H9 (cell line): ENCODE measurements around the gene KIF13A. TPM values are rescaled to one million over a fixed set of nuclear protein-coding genes. Genes with fewer than 3 reads are reported as not detected.
A peak's percentile ranks its signal among the peaks of the same experiment; 100 is the strongest.

Experiments used
- DNase-seq: peaks from one replicate; pipeline ENCODE4 v3.0.0-alpha.2; 2017
- H2AFZ ChIP-seq: one replicate; pipeline ENCODE4 v1.6.1; 2013; ENCODE audit warnings: mild to moderate bottlenecking, low read length, control low read depth, moderate library complexity
- H2AK5ac ChIP-seq: 2 replicates; pipeline ENCODE4 v1.6.1; 2013; ENCODE audit warnings: low read length, control low read depth, mixed read lengths; ENCODE audit not compliant: insufficient read length
- H2BK120ac ChIP-seq: one replicate; pipeline ENCODE4 v1.6.1; 2013; ENCODE audit warnings: low read depth, mild to moderate bottlenecking, low read length, control low read depth, inconsistent platforms; ENCODE audit not compliant: poor library complexity, severe bottlenecking
- H2BK12ac ChIP-seq: 2 replicates; pipeline ENCODE4 v1.6.1; 2013; ENCODE audit warnings: low read length, control low read depth, mixed read lengths, low read depth; ENCODE audit not compliant: insufficient read length
- H2BK15ac ChIP-seq: 2 replicates; pipeline ENCODE4 v1.6.1; 2013; ENCODE audit warnings: low read depth, low read length, control low read depth
- H2BK20ac ChIP-seq: one replicate; pipeline ENCODE4 v1.6.1; 2013; ENCODE audit warnings: low read depth, mild to moderate bottlenecking, low read length, control low read depth, inconsistent platforms; ENCODE audit not compliant: poor library complexity, severe bottlenecking
- H2BK5ac ChIP-seq: 2 replicates; pipeline ENCODE4 v1.6.1; 2013; ENCODE audit warnings: low read length, control low read depth, mixed read lengths; ENCODE audit not compliant: insufficient read length
- H3K14ac ChIP-seq: 2 replicates; pipeline ENCODE4 v1.6.1; 2013; ENCODE audit warnings: low read length, control low read depth; ENCODE audit not compliant: insufficient read depth
- H3K18ac ChIP-seq: 2 replicates; pipeline ENCODE4 v1.6.1; 2013; ENCODE audit warnings: low read depth, mild to moderate bottlenecking, mixed read lengths, low read length, control low read depth; ENCODE audit not compliant: insufficient read length
- H3K23ac ChIP-seq: 2 replicates; pipeline ENCODE4 v1.6.1; 2013; ENCODE audit warnings: low read length, control low read depth, mixed read lengths, low read depth; ENCODE audit not compliant: insufficient read length
- H3K23me2 ChIP-seq: 2 replicates; pipeline ENCODE4 v1.6.1; 2013; ENCODE audit warnings: low read depth, mild to moderate bottlenecking, mixed read lengths, low read length, control low read depth; ENCODE audit not compliant: insufficient read length, poor library complexity, severe bottlenecking
- H3K27ac ChIP-seq: 2 replicates; pipeline ENCODE4 v1.5.1; 2013; ENCODE audit warnings: low read length, control low read depth, mixed read lengths, low read depth; ENCODE audit not compliant: insufficient read length
- H3K27me3 ChIP-seq: 2 replicates; pipeline ENCODE4 v1.6.1; 2013; ENCODE audit warnings: low read length, control low read depth, inconsistent platforms; ENCODE audit not compliant: insufficient read depth
- H3K4ac ChIP-seq: 2 replicates; pipeline ENCODE4 v1.6.1; 2013; ENCODE audit warnings: low read depth, mild to moderate bottlenecking, control low read depth, inconsistent platforms, low read length, moderate library complexity
- H3K4me1 ChIP-seq: 2 replicates; pipeline ENCODE4 v1.6.1; 2013; ENCODE audit warnings: low read length, control low read depth, inconsistent platforms; ENCODE audit not compliant: insufficient read depth
- H3K4me2 ChIP-seq: 2 replicates; pipeline ENCODE4 v1.6.1; 2013; ENCODE audit warnings: low read length, control low read depth, mixed read lengths; ENCODE audit not compliant: insufficient read length, insufficient read depth
- H3K56ac ChIP-seq: 2 replicates; pipeline ENCODE4 v1.6.1; 2013; ENCODE audit warnings: low read depth, mild to moderate bottlenecking, mixed read lengths, low read length, control low read depth; ENCODE audit not compliant: insufficient read length
- H3K79me1 ChIP-seq: 2 replicates; pipeline ENCODE4 v1.6.1; 2013; ENCODE audit warnings: low read depth, mild to moderate bottlenecking, moderate library complexity, low read length, control low read depth, inconsistent platforms; ENCODE audit not compliant: insufficient read depth, poor library complexity, severe bottlenecking
- H3K79me2 ChIP-seq: 2 replicates; pipeline ENCODE4 v1.6.1; 2013; ENCODE audit warnings: low read length, control low read depth, inconsistent platforms; ENCODE audit not compliant: insufficient read depth
- H3K9ac ChIP-seq: 2 replicates; pipeline ENCODE4 v1.6.1; 2013; ENCODE audit warnings: low read length, control low read depth, mixed read lengths; ENCODE audit not compliant: insufficient read length; ENCODE audit errors: extremely low read depth
- H3K9me3 ChIP-seq: one replicate; pipeline ENCODE4 v1.6.1; 2013; ENCODE audit warnings: low read depth, low read length, inconsistent platforms; ENCODE audit not compliant: control insufficient read depth
- H3T11ph ChIP-seq: one replicate; pipeline ENCODE4 v1.6.1; 2013; ENCODE audit warnings: mild to moderate bottlenecking, low read length, control low read depth, inconsistent platforms
- H4K20me1 ChIP-seq: one replicate; pipeline ENCODE4 v1.6.1; 2013; ENCODE audit not compliant: control insufficient read depth, insufficient read length, insufficient read depth
- H4K5ac ChIP-seq: 2 replicates; pipeline ENCODE4 v1.6.1; 2013; ENCODE audit warnings: low read depth, mild to moderate bottlenecking, mixed read lengths, low read length, control low read depth; ENCODE audit not compliant: insufficient read length
- H4K8ac ChIP-seq: replicated peaks from 2 replicates; pipeline ENCODE4 v1.6.1; 2013; ENCODE audit warnings: low read length, control low read depth, mixed read lengths, low read depth; ENCODE audit not compliant: insufficient read length
- H4K91ac ChIP-seq: 2 replicates; pipeline ENCODE4 v1.6.1; 2013; ENCODE audit warnings: low read depth, mild to moderate bottlenecking, moderate library complexity, mixed read lengths, low read length, control low read depth; ENCODE audit not compliant: insufficient read length
- H3K27ac Mint-ChIP-seq, 3 experiments: 2 replicates in 2 of 3; 3 replicates in 1 of 3; pipeline ENCODE4 v1.8.0; 2020 to 2021; ENCODE audit warnings: mixed read lengths in 3 of 3, mild to moderate bottlenecking in 1 of 3, moderate library complexity in 1 of 3
- H3K27me3 Mint-ChIP-seq: 2 replicates; pipeline ENCODE4 v1.8.0; 2021; ENCODE audit warnings: low read depth, mild to moderate bottlenecking, moderate library complexity, mixed read lengths
- H3K36me3 Mint-ChIP-seq, 3 experiments: 2 replicates in 2 of 3; 3 replicates in 1 of 3; pipeline ENCODE4 v1.8.0; 2020 to 2021; ENCODE audit warnings: low read depth in 3 of 3, mixed read lengths in 3 of 3; ENCODE audit not compliant: insufficient read depth in 1 of 3
- H3K4me1 Mint-ChIP-seq, 2 experiments: 2 replicates each; pipeline ENCODE4 v1.8.0; 2020; ENCODE audit warnings: mixed read lengths in 2 of 2
- H3K4me3 Mint-ChIP-seq, 2 experiments: 2 replicates in 1 of 2; 3 replicates in 1 of 2; pipeline ENCODE4 v1.8.0; 2020 to 2021; ENCODE audit warnings: mild to moderate bottlenecking in 2 of 2, mixed read lengths in 2 of 2, moderate library complexity in 1 of 2
- H3K9me3 Mint-ChIP-seq, 2 experiments: 2 replicates in 1 of 2; 3 replicates in 1 of 2; pipeline ENCODE4 v1.8.0; 2020; ENCODE audit warnings: mild to moderate bottlenecking in 2 of 2, mixed read lengths in 2 of 2, moderate library complexity in 1 of 2
- WGBS: extraction: QIAGEN DNeasy Blood & Tissue Kit; methylation state at CpG from one replicate; pipeline ENCODE4 v1.1.7; 2013; ENCODE audit warnings: missing lambda C conversion rate, low lambda C conversion rate, mixed read lengths; ENCODE audit not compliant: insufficient read length; ENCODE audit errors: extremely low coverage; 5-methylcytosine and 5-hydroxymethylcytosine counted together
- total RNA-seq: library from RNA; stranded (reverse); gene quantifications from 2 replicates; pipeline ENCODE4 v1.2.1, GENCODE V29; 2021
- TF ChIP-seq, protein P1 (sequence below): fragments of 200-600 bp; sonication (generic); conservative IDR thresholded peaks from 3 replicates; pipeline ENCODE4 v1.8.0; 2021; ENCODE audit warnings: antibody characterized with exemption, mild to moderate bottlenecking

Gene KIF13A
- total RNA-seq, 1 experiment from 2014 or later = 38.2 TPM

DNA sequence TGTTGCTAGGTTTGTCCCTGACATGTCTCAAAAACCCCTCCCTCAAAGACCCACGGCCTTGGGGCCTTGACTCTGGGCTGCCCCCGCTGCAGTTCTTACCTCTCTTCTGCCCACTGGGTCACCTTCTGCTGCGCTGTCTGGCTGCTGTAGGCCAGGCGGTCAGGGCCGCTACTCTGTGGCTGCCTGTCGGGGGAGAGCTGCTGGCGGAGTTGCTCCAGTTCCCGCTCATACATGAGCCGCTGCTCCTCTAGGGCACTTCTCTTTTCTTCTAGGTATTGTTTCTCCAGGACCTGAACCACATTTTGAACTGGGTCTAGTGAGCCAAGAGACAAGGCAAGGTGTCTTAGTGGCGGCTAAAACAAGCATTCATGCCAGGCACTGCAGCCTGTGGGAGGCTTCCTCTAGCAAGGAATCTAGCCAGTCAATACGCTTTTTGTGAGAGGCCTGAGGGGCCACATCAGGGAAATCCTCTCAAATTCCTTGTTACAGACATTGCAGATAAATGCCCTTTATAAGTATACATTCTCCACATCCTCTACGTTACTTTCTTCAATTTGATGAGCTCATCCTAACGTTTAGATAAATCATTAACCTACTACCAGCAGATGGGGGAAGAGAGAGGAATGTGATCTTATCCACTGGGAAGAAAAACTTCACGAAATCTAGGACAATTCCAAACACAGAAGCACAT lies 170.4 kb downstream of the KIF13A start:
- H3K56ac ChIP-seq = no peak overlapping the region
- no peak overlapping the region for H3K14ac ChIP-seq
- no peak overlapping the region for H2BK12ac ChIP-seq
- no peak overlapping the region for H2BK5ac ChIP-seq
- H4K8ac ChIP-seq = no peak overlapping the region
- no peak overlapping the region for H2BK20ac ChIP-seq
- no peak overlapping the region for H2BK120ac ChIP-seq
- no peak overlapping the region for H3K4ac ChIP-seq
- no peak overlapping the region for H3K23ac ChIP-seq
- no peak overlapping the region for H3K4me3 Mint-ChIP-seq
- no peaks in the 10 kb centered on the region for H3K27me3 ChIP-seq
- no peaks in the 10 kb centered on the region for H3K79me2 ChIP-seq
- H3K18ac ChIP-seq = no peak overlapping the region
- H4K20me1 ChIP-seq = no peaks in the 10 kb centered on the region
- H3K4me2 ChIP-seq = no peak overlapping the region
- DNase-seq = no peak
- peaks cover 6 to 7% of the 10 kb centered on the region in 2 experiments for H3K4me1 Mint-ChIP-seq
- peaks cover 18 to 32% (median 32%) of the 10 kb centered on the region in 3 experiments; a peak in 6 of 7 replicates for H3K36me3 Mint-ChIP-seq
- no peaks in the 10 kb centered on the region for H3K79me1 ChIP-seq
- no peak overlapping the region for H2AK5ac ChIP-seq
- no peaks in the 10 kb centered on the region for H3K9me3 ChIP-seq
- no peaks in the 10 kb centered on the region for H3K23me2 ChIP-seq
- no peaks in the 10 kb centered on the region; a peak in 1 of 5 replicates for H3K9me3 Mint-ChIP-seq
- no peak overlapping the region for H3T11ph ChIP-seq
- no peak overlapping the region for H4K91ac ChIP-seq
- H4K5ac ChIP-seq = no peak overlapping the region
- peak overlapping the region in 2 of 3 experiments; percentile 14 to 76; a peak in 3 of 7 replicates for H3K27ac Mint-ChIP-seq
- H2BK15ac ChIP-seq = peak overlapping the region; percentile 97; the same call in 1 of the 2 replicates
- peaks cover 7% of the 10 kb centered on the region; the same call in 1 of the 2 replicates for H3K4me1 ChIP-seq
- no peak overlapping the region for H3K9ac ChIP-seq
- WGBS = no CpG with 5 or more reads among the region's 14 CpGs
- TF ChIP-seq, protein P1, sequence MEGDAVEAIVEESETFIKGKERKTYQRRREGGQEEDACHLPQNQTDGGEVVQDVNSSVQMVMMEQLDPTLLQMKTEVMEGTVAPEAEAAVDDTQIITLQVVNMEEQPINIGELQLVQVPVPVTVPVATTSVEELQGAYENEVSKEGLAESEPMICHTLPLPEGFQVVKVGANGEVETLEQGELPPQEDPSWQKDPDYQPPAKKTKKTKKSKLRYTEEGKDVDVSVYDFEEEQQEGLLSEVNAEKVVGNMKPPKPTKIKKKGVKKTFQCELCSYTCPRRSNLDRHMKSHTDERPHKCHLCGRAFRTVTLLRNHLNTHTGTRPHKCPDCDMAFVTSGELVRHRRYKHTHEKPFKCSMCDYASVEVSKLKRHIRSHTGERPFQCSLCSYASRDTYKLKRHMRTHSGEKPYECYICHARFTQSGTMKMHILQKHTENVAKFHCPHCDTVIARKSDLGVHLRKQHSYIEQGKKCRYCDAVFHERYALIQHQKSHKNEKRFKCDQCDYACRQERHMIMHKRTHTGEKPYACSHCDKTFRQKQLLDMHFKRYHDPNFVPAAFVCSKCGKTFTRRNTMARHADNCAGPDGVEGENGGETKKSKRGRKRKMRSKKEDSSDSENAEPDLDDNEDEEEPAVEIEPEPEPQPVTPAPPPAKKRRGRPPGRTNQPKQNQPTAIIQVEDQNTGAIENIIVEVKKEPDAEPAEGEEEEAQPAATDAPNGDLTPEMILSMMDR = no peak
- no peaks in the 10 kb centered on the region for H3K27me3 Mint-ChIP-seq
- no peak overlapping the region for H2AFZ ChIP-seq
- H3K27ac ChIP-seq = no peak overlapping the region
